Heart left ventricle (tissue), 13 donors: ENCODE measurements around the gene AASDH.

Experiments
- POLR2A ChIP-seq, 2 donors: fragments of 450-650 bp; IDR thresholded peaks; one replicate each; pipeline ENCODE4 v1.6.1; 2017; ENCODE audit warnings: antibody characterized with exemption in 2 of 2, mild to moderate bottlenecking in 2 of 2, moderate library complexity in 2 of 2
- TF ChIP-seq, protein P1 (sequence below), 12 donors: fragments of 200-600 bp; sonication (generic) in 4 of 12; IDR thresholded peaks; one replicate each; pipeline versions ENCODE4 v1.5.0 to v1.8.0; 2018 to 2022; ENCODE audit warnings: antibody characterized with exemption in 12 of 12, mild to moderate bottlenecking in 5 of 12
- donor health status: ischemic (EF 13 %, LVEDD 7.1; RV severe dilation, severe dysfunction).
- donor health status: DM: no; HTN: yes; CAD: no.
- donor health status: DM: no; HTN: no; CAD: no.
- donor health status: ischemic (EF 25% LVEDD 6.9; RV normal size, moderate dysfunction).
- donor health status: ischemic (EF 25% LVEDD 5.7; RV mildly dilated, moderate dysfunction).
- donor health status: ischemic (EF 35%, LVEDD 5.7; RV mildly dilated, moderate dysfunction).
- donor health status: nonischemic (EF 11% LVEDD 7.7; RV severe dilation, severe dysfunction).
- donor health status: DM: yes; HTN: yes; CAD: no.
- donor health status: PGD.
- donor health status: ischemic (EF 29% LVEDD 5.4; RV normal size, mild dysfunction).
- donor health status: nonischemic (EF 23%, LVEDD 6.1; RV moderate dilation, normal function).

DNA sequence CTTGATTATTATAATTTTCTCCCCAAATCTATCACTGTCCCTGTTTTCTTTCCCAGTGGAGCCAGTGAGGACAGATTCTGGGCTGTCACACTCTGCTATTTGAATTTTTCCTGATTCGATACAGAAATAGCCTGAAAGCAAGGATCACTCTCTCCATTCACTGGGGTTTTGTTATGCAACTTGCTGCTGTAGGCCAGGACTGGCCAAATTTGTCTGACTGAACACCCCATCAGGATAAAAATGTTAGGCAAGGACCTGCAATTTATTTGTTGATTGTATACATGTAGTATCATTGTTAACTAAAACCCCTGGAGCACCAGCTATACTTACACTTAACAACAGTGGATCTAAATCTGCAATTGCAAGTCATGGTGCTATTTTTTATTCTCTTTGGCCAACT, 68.7 kb downstream of the AASDH start:
- TF ChIP-seq, protein P1, sequence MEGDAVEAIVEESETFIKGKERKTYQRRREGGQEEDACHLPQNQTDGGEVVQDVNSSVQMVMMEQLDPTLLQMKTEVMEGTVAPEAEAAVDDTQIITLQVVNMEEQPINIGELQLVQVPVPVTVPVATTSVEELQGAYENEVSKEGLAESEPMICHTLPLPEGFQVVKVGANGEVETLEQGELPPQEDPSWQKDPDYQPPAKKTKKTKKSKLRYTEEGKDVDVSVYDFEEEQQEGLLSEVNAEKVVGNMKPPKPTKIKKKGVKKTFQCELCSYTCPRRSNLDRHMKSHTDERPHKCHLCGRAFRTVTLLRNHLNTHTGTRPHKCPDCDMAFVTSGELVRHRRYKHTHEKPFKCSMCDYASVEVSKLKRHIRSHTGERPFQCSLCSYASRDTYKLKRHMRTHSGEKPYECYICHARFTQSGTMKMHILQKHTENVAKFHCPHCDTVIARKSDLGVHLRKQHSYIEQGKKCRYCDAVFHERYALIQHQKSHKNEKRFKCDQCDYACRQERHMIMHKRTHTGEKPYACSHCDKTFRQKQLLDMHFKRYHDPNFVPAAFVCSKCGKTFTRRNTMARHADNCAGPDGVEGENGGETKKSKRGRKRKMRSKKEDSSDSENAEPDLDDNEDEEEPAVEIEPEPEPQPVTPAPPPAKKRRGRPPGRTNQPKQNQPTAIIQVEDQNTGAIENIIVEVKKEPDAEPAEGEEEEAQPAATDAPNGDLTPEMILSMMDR (IDR thresholded peaks at IDR 0.05): no peak
- TF ChIP-seq POLR2A (IDR thresholded peaks at IDR 0.05): no peak
